IPS-NIHi11 (cell line): ENCODE data around the gene KIAA0513.

Source experiments
- DNase-seq: peaks from one replicate; pipeline ENCODE4 v3.0.0; 2012; ENCODE audit warnings: mixed read lengths, low spot score

Gene KIAA0513

GRCh38 chr16:85090873-85091521, 63.4 kb downstream of the KIAA0513 start:
- no peak for DNase-seq

DNA sequence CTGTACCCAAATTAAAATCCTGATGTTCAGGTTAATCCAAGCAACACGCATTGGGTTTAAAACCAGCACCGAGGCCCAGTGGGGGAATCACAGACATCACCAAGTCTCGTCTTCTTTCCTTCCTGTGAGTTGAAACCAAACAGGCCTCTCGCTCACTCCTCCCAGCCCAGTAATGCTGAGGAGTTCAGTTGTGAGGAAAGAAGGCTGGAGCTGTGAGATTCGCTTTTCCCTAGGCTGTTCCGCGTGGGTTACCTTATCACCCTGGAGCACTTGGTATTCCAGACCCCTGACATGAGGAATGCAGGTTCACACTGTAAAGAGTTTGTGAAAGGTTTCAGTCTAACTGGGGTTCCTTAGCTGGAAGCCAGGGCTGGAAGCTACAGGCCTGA, 63.9 kb downstream of the KIAA0513 start:
- DNase-seq: no peak

DNA sequence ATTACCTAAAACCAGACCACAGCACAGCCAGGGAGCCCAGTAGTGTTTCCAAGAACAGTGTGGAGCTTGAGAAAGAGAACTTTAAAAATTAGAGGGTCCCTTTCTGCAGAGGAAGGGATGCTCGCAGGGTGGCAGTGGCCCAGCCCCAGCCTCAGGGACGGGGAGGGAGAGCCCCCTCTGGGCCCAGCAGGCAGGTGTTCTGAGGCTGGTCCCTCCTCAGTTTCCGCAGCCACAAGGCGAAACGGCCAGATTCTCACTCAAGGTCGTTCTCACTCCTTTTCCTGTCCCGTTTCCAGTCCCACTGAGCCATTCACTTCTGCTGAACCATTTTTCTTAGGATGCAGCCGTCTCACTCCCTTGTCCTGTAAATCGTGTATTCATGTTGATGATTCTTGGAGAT, 64.7 kb downstream of the KIAA0513 start:
- no peak for DNase-seq

DNA sequence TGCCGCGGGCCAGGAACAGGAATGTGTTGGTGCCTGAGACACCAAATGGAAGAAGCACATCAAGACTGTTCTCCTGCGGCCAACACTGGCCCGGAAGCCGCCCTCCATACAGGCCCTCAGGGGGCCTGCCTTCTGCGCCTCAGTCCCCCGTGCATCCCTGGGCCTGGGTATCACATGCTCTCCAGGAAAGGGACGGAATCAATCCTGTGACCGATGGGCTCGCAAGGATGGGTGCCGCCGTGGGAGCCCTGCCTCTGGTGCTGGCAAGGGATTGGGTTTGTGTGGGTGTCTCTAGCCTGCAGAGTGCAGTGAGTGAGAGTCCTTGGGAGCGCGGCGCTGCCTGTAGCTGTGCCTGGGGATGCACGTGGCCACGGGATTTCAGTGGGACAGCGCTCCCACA, 65.3 kb downstream of the KIAA0513 start:
- DNase-seq: no peak

DNA sequence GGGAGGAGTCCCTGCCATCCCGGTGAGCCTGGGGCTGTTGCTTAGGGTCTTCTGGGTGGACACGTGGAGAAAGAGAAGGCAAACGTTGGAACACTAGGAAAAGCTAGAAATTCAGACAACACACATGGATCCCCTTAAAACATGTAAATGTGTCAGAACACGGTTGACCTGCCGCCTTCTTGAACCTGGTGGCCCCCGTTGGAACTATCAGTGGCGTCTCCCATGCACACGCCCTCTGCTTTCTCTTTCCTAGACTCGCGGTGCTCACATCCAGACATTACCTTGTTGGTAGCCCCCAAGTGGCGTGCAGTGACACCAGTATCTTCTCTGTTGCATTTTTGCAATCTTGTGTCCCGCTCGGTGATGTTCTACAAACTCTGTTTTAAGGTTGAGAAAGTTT, 66.1 kb downstream of the KIAA0513 start:
- DNase-seq: no peak

DNA sequence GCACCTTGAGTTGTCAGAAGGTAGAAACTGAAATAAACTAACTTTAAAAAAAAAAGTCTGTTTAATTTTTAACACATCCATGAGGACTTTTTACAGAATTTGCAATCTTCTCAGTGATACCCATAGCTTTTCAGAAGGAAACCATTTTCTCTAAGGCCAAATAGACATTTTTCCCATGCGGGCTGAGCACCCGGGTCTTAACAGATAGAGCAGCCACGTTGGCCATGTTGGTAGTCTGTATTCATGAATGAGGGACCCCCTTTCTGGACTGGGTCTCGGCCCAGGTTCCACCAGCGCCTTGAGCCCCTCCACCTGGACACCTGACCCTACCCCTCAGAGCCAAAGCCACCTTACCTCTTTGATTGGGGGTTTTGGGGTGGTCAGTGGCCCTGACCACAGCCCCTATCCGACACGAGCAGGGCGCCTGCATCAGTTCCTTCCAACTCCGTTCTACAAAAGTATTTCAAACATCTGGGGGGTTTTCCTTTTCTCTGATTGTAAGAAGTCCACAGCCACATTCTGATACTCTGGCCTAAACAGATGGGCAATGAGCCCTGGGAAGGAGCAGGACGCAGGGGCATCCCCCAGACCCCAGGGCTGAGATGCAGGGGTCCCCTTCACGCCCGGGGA, 66.7 kb downstream of the KIAA0513 start:
- no peak for DNase-seq

DNA sequence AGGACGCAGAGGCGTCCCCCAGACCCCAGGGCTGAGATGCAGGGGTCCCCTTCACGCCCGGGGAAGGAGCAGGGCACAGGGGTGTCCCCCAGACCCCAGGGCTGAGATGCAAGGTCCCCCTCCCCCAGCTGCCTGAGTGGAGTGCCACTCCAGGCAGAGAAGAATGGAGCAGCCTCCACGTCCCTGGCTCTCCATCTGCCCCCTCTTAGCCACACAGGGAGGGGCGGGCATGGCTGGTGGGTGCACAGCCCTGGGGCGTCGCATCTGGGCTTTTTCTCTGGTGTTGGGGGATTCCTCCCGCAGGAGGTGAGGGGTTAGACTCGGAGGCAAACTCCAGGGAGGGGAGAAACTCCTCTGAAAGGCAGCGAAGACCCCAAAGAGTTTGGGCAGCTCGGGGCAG, 67.2 kb downstream of the KIAA0513 start:
- DNase-seq: no peak

GRCh38 chr16:85096921-85097320, 69.3 kb downstream of the KIAA0513 start:
- DNase-seq: no peak

- no peak for DNase-seq
Observed at GRCh38 chr16:85098565-85098964, 71.0 kb downstream of the KIAA0513 start.

GRCh38 chr16:85100265-85100664, 72.7 kb downstream of the KIAA0513 start:
- DNase-seq: no peak

- no peak for DNase-seq
Observed at GRCh38 chr16:85101956-85102630, 74.5 kb downstream of the KIAA0513 start.

- no peak for DNase-seq
Observed at GRCh38 chr16:85103114-85104079, 75.8 kb downstream of the KIAA0513 start.

GRCh38 chr16:85104147-85104546, 76.6 kb downstream of the KIAA0513 start:
- DNase-seq: no peak

DNA sequence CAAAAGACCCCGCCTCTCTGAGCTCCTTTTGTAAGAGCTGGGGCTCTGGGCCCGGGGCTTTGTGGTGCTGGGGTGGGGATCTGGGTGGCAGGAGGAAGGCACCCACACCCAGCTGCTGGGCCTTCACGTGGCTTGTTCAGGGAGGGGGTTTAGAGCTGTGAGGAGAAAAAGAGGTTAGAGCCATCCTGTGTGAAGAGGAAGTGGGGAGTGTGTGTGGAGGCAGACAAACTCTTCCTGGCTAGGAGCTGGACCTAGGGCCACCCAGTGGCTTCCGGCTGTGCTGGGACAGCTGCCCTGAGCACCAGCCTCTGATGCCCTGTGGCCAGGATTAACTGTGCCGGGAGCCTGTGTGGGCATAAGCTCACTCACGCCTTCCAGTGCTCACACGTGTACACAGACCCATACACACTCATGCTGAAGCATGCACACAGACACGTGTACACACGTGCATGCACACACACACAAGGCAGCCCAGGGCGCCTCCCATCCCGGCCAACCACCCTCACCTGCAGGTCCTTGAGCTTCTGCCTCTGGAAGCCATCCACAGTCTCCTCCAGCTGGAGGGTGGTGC, 77.3 kb downstream of the KIAA0513 start:
- DNase-seq: no peak

- DNase-seq: no peak
Observed at GRCh38 chr16:85105475-85105874, 77.9 kb downstream of the KIAA0513 start.

DNA sequence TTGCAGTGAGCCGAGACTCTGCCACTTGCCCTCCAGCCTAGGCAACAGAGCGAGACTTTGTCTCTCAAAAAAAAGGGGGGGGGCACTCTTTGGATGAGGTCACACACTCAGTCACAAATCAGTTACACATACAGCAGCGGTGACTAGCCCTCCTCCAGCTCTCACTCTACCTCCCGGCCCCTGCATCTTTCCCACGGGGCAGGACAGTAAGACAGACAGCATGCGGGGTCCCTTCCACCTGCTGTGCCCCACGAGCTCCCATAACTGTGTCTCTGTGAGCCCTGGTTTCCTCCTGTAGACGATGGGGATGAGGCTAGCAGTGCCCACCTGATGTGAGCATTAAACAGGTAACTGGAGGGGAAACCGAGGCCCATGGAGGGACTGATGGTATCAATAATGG, 79.5 kb downstream of the KIAA0513 start:
- DNase-seq: no peak

DNA sequence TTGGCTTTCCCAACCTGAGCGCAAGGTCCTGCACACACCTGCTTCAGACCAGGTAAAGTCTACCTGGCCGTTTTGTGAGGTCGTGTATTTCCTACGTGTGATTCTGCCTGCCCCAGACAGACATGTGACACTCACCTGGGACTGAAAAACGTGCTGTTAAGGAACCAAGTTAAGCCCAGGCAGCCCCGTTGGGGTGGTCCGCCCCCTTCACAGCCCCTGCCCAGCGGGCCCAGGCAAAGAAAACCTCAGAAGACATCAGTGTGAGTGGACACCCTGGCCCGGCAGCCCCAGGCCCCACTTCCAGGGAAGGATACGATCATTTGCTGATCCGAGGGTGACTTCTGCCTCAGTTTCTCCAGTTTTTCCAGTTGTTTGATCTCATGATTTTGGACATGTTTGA, 79.9 kb downstream of the KIAA0513 start:
- no peak for DNase-seq

GRCh38 chr16:85110105-85110504, 82.5 kb downstream of the KIAA0513 start:
- DNase-seq: no peak

GRCh38 chr16:85111184-85111583, 83.6 kb downstream of the KIAA0513 start:
- no peak for DNase-seq

- DNase-seq: peak; percentile 83
Observed at GRCh38 chr16:85112364-85112763, 84.8 kb downstream of the KIAA0513 start, which contains the start of gene CIBAR2. Gene CIBAR2 (minus strand): TSS chr16:85112472. CDS start chr16:85112352, 120 bp downstream.

- DNase-seq: no peak
Observed at GRCh38 chr16:85113168-85113733, 85.7 kb downstream of the KIAA0513 start.

DNA sequence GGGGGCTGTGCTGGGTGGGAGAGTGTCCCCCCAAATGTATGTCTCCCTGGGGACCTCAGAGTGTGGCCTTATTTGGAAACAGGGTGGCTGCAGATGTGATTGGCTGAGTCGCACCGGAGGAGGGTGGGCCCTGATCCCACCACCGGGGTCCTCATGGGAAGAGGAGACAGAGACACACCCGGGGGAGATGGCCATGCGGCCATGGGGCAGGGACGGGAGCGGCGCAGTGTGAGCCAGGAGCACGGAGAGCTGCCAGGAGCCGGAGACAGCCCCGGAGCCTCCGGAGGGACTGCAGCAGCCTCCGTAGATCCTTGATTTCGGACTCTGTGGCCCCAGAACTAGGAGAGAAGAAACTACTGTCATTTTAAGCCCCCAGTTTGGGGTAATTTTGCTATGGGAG, 86.3 kb downstream of the KIAA0513 start:
- no peak for DNase-seq
